HS-27A (cell line): ENCODE data around the gene GRIA4.
"Not testable (repeated sequence)": the region's sequence is repeated elsewhere in the genome, so short reads cannot be mapped to it uniquely, and the experiment has no call there.

ENCODE experiments used
- DNase-seq: peaks from one replicate; pipeline ENCODE4 v3.0.0-alpha.2; 2012; ENCODE audit warnings: low read depth, missing footprints

GRIA4 gene

DNA sequence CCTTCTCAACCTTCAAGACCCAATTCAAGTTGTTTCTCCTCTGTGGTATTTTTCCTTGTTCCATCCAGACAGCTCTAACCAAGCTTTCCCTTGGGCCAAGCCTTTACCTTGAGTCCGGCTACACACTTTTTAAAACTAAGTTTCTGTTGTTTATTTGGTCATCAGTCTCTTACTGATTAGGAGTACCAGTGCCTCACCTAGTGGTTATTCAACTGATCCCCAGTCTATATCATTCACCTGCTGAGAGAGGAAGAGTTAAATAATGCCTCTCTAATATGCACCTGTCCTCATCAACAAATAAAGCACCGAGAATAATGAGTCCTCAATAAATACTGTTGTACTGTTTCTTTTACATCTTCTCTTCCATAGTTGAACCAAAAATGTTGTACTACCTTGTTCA is 251.4 kb downstream of the GRIA4 start:
- no peak for DNase-seq

DNA sequence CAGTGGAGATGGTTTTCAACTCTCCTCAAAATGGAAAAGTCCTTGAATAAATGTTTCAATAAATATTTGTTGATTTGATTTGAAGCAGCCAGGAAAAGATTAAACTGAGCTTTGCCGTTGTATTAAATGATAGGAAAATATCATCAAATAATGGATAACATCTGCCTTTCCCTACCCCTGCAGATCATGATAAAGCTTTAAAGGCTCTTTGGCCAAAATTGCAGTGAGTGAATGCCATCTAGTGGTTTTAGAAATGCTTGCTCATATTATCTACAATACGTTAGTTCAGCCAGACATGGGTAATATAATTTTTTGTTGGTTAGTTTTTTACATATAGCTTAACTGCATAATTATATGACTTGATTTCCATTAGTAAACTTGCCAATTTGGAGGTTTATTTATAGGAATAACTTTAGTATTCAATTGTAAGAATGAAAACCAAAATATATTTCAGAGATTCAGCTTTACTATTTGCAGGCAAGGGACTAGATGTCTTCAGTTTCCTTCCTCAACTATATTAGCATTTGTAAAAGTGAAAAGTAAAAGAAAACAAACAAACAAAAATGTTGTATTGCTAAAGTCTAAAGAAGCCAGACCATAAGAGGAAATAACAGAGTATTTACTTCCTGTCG is 253.0 kb downstream of the GRIA4 start:
- DNase-seq: peak; percentile 12

DNA sequence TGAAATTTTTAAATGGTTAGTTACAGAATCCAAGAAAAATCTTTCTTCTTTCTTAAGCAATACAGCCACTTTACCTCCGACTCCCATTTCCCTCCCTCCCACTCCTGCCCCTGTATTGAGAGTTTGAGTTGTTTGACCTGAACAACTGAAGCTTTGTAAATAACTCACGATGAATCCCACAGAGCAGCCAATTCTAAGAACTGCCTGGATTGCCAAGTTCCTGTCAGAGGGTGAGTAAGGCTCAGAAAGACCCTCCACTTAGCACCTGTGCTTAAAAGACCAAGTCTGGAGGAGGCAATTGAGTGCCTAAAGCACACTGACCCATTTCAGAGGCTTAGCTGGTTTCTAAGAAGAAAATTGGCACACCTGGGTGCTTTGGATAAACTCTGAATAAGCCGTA is 253.7 kb downstream of the GRIA4 start:
- no peak for DNase-seq

DNA sequence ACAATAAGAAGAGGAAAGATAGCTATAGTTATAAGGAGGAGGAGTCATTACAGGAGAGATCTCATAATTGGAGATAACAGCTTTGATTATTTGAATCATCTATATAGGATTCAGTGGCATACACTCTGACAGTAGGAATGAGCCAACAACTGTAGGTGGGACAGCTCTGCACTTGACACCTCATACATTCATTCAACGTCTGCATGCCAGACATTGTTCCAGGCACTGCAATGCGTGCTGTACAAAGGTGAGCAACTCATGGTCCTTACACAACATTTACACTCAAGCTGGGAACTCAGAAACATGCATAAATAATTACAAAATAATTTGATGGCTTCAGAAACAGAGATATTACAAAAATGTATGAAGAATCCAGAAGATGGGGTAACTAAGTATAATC is 257.9 kb downstream of the GRIA4 start:
- no peak for DNase-seq

DNA sequence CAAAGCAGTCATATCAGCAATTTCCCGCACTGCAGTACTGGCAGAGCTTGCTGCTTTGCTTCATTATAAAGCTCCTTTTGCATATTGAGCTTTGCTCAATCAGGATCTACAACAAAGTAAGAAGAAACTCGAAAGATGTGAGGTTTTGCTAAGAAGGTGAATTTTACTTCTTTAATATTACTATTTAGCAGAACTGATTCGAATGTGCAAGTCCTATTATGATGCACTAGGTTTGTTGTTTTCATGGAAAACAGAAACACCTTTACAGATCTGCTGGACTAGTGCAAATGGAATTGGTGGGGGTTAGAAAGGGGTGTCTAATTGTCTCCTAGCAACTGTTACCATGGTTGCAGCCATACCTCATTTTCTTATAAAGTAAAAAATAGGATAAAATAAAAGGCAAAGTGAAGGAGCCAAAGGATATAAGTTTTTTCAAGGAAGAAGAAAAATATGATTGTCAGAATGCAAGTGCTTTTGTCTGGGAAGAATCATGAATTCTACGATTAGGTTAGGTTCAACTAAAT is 259.0 kb downstream of the GRIA4 start:
- DNase-seq: no peak

DNA sequence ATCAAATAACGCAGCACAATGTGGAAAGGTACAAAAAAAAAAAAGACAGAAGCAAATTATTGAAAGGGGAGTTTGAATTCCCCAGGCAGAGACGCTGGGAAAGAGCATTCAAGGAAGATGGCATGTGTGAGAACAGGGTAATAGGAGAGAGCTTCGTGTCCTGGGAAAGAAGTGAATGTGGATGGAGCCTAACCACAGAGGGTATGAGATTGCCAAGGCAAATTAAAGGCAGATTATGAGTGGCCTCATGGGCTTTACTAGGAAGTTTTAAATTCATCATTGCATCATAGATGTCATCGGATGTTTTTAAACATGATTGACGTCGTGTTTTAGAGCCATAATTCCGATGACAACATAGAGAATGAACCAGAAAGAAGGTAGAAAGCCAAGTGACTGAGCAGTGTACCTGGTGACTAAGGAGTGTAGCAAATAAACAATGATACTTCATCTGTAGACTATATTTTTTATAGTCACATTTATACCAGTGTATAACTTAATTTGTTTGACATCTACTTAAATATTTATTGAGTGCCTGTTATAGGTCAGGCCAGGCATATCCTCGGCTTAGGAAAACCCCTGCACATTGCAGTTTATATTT is 260.7 kb downstream of the GRIA4 start:
- no peak for DNase-seq

DNA sequence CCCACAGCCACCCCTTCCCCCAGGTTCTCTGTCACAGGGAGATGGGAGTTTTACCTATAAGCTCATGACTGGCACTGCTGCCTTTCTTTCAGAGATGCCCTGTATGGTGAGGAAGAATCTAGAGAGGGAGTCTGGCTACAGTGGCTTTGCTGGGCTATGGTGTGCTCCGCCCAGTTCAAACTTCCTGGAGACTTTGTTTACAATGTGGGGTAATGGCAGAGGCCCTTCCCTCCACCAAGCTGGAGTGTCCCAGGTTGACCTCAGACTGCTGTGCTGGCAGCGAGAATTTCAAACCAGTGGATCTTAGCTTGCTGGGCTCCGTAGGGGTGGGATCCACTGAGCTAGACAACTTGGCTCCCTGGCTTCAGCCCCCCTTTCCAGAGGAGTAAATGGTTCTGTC is 268.6 kb downstream of the GRIA4 start:
- no peak for DNase-seq

DNA sequence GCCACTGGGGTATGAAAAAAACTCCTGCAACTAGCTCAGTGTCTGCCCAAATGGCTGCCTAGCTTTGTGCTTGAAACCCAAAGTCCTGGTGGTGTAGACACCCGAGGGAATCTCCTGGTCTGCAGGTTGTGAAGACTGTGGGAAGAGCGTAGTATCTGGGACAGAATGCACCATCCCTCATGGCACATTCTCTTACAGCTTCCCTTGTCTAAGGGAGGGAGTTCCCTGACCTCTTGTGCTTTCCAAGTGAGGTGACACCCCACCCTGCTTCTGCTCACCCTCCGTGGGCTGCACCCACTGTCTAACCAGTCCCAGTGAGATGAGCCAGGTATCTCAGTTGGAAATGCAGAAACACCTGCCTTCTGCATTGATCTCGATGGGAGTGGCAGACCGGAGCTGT is 269.1 kb downstream of the GRIA4 start:
- DNase-seq: not testable (repeated sequence)

GRCh38 chr11:105881027-105881426 is 271.2 kb downstream of the GRIA4 start:
- no peak for DNase-seq

DNA sequence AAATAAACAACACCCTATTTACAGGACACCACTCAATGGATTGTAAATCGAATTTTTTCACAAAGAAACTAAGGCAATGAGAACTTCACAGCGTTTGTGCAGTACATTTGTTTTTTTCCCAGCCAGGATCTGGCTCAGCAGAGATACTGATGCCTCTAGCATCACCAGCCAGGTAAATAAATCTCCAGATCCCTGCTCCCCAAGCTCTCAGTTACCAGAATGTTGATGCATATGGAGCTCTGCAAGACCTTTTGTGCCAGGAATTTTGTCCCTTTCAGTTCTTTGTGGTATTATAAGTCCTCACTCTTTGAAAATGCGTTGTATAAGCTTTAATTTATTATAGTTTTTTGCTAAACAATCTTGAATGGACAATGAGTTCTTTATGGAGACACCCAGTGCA is 274.6 kb downstream of the GRIA4 start:
- no peak for DNase-seq

DNA sequence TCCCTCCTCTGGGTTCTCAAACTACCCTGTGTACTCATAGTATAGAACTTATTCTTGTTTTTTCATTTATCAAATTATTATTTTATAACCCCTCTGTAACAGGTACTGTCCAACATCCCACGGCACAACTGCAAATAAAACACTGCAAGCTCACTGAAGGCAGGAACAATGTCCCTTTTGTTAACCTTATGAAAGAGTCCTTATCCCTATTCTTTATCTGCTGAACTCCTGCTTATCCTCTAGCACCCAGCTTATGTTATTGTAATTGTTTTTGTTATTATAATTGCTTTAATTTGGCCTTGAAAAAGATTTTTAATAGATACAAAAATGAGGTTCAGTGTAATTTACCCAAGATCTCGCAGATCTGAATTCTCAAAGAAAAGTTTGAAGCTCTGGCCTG is 281.8 kb downstream of the GRIA4 start:
- DNase-seq: no peak

- no peak for DNase-seq
Observed at GRCh38 chr11:105897161-105897560, 287.3 kb downstream of the GRIA4 start.

- no peak for DNase-seq
Observed at GRCh38 chr11:105899772-105900171, 289.9 kb downstream of the GRIA4 start.

- DNase-seq: no peak
Observed at GRCh38 chr11:105900515-105901035, 290.7 kb downstream of the GRIA4 start.

DNA sequence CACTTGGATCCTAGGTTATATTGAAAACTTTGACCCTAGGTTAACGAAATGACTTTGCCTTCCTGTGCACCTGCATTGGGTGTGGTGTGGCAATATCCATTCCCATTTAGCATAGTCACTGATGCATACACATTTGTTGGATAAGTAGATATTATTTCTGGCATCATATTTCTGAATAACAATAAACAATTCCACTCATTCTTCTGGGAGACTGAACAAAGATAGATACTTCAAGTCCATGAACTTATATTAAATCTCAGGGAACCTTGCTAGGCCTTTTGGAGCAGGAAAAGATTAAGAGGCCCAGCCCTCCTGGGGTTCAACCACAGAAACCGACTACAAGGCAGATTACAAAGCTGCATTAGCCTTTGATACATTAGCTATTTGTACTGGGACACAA is 293.2 kb downstream of the GRIA4 start:
- no peak for DNase-seq

DNA sequence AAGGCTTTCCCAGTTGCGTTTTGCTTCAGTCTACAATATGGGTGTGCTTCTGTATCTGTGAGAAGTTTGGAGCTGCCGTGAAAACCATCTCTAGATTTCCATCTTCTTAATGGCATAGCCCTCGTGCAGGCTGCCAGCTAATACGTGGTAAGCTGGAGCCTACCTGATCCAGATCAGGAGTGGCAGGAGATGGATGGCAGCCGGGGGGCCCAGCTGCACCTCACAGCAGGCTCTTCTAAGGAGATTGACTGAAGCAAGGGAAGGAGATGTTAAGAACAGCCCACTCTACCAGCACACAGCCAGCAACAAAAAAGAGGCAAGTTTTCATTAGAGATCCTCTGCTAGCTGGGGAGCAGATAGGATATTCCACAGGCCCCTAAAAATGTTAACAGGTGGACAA is 296.6 kb downstream of the GRIA4 start:
- no peak for DNase-seq

GRCh38 chr11:105907319-105907718 is 297.4 kb downstream of the GRIA4 start:
- DNase-seq: no peak

DNA sequence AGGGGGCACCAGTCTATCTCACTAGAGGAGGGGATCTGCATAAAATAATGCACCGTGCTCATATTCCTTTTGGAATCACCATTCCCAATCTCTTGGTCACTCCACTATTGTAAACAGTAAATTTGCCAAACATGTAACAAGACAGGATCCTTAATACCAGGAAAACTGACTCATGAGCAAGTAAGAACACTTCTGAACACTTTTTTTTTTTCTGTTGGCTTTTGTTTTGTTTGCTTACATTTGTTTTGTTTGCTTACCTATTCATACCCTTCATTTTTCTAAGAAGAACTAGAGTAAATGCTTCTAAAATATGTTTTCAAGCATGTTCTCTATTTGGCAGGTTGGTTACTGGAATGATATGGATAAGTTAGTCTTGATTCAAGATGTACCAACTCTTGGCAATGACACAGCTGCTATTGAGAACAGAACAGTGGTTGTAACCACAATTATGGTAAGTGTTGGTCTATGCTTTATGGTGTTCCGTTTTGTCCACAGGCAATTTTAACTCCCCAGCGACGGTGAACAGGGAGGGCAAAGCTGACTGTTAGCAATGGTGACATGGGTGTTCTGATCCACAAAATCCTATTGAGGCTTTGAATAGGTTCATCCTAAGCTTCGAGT is 300.3 kb downstream of the GRIA4 start:
- DNase-seq: peak; percentile 8

DNA sequence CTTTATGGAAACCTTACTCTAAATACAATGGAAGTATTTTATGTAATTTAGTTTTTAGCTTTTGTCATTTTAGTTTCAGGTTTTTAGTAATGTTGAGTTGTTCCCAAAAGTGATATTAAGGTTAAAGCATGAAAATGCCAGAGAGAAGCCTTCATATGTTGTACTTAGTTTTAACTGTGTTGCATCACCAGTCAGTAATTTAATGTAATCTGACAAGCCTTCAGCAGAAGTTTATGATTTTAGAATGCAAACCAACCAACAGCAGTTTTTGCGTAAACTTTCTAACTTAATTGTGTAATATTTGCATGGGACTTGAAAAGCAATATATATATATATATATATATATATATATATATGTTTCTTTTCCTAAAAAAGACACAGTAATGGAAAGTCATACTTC is 301.6 kb downstream of the GRIA4 start:
- DNase-seq: no peak

GRCh38 chr11:105912666-105913065 is 302.8 kb downstream of the GRIA4 start:
- DNase-seq: no peak

- DNase-seq: no peak
Observed at GRCh38 chr11:105915021-105915420, 305.1 kb downstream of the GRIA4 start.

DNA sequence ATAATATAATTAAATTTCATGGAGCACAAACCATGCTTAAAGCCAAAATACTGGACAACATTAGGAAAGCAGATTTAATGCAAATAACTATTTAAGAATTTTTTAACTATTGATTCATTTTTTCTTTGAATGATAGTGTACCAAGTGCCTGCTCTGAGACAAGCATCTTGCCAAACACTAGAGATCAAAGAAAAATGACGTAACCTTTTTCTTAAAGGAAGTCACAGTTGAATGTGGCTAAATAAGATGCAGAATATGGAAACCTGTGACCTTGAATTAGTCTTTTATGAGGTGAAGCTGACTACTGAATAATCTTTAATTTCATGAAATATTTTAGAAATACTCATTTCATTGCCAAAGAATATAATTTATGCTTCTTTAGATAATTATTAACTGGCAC is 308.2 kb downstream of the GRIA4 start:
- no peak for DNase-seq

DNA sequence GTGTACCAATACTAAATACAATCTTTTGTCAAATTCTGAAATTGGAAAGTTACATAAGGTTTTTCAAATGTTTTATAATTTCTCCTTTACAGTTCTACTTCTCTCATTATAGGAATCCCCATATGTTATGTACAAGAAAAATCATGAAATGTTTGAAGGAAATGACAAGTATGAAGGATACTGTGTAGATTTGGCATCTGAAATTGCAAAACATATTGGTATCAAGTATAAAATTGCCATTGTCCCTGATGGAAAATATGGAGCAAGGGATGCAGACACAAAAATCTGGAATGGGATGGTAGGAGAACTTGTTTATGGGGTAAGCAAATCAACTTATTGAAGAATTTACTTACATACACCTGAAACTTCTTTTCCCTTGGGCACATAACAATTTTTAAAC is 308.7 kb downstream of the GRIA4 start:
- no peak for DNase-seq
